ENCODE results near the gene PROCA1.
"Not testable (repeated sequence)": the region's sequence is repeated elsewhere in the genome, so short reads cannot be mapped to it uniquely, and the experiment has no call there.

The PROCA1 gene

DNA sequence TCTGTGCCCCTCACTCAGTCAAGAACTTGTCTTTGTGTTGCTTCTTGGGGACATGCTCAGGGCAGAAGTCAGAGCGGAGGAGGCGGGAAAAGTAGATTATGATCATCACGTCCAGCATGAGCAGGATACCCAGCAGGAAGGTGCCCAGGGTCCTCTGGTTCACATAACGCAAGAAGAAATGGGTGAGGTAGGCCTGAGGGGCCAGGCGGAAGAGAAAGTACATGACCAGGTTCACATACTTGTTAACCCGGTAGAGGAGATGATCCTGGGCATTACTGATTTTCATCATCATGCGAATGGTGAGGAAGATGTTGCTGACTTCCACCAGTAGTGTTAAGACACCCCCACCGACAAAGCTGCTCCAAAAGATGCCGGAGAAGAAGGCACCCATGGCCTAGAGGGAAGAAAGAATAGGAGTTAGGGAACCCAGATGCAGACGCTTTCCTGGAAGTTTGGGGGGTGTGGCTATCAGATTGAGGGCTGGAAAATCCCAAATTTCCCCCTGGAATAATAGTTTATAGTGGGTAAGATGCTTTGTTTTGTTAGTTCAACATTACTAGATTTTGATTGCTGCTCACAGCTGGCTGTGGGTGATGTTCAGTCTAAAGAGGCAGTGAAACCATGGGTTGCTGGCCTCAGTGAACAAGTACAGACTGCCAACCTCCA, 12.9 kb upstream of the PROCA1 start:
- DNase-seq, result no peak

DNA sequence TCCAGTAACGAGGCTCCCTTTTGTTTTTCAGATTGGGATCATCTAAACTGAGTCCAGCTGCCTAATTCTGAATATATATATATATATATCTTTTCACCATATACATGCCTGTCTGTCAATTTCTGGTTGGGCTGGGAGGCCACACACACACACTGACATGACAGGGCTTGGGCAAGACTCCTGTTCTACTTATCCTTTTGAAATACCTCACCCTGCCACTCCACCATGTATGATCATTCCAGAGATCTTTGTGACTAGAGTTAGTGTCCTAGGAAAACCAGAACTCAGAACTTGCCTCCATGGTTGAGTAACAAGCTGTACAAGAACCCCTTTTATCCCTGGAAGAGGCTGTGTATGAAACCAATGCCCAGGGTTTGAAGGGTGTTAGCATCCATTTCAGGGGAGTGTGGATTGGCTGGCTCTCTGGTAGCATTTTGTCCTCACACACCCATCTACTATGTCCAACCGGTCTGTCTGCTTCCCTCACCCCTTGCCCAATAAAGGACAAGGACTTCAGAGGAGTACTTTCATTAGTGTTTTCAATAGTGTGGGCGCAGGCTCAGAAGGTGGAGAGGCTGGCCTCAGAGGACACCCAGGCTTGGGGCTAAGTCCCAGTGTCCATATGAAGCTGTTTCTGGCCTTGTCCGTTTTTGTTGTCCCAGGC, 12.3 kb upstream of the PROCA1 start:
- DNase-seq, result not testable (repeated sequence)

DNA sequence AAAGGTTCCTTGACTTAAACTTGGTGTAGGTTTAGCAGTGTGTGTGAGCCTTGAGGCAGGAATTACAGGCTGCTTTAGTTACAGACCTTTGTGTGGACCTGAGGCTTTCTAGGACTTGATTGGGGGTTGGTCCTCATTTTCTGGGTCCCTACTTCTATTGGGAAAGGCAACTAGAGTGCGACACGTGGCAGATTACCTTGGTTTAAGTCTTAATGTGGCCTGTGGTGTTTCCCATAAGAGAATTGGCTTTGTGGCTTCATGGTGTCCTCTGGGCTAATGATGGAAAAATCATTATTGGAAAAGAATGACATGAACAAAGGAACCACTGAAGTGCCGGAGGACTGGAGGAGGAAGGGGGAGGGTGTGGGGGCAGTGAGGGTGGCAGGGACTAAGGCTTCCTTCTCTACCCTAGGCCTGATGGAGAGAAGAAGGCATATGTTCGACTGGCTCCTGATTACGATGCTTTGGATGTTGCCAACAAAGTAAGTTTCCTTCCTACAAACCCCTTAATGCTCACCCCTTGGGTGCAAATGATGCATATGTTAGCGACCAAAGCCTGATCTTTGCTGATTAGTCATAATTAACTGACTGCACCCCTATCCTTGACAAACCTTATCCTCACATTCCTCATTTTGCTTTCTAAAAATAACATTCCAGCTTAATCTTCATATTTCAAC, 11.6 kb upstream of the PROCA1 start:
- DNase-seq, result no peak

DNA sequence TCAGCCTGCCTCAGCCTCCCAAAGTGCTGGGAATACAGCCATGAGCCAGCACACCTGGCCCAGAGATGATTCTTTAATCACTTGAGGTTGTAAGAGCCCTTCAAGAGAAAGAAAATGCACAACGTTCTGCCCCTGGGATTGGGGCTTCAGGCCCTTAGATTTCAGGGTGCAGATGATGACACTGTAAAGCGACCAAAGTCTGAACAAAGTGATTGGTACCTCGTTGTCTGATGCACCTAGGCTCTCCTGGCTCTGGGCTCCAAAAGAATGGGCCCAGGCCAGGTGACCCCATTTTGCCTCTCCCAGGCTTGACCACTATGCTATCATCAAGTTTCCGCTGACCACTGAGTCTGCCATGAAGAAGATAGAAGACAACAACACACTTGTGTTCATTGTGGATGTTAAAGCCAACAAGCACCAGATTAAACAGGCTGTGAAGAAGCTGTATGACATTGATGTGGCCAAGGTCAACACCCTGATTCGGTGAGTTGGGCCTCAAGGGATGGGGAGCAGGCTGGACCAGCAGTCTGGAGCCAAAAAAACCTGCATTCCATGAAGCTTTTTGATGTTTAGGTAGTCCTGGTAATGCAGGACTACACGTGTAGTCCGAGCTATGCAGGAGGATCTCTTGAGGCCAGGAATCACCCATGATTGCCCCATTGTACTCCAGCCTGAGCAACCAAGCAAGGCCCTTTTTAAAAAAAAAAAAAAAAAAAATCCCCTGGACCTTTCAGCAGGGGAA, 10.9 kb upstream of the PROCA1 start:
- no peak for DNase-seq

DNA sequence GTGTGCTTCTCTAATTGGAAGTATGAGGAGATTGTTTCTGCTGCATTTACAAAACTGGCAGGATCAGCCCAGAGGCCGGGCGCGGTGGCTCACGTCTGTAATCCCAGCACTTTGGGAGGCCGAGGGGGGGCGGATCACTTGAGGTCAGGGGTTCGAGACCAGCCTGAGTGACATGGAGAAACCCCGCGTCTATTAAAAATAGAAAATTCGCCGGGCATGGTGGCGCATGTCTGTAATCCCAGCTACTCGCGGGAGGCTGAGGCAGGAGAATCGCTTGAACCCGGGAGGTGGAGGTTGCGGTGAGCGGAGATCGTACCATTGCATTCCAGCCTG, 9.3 kb upstream of the PROCA1 start:
- not testable (repeated sequence) for DNase-seq

DNA sequence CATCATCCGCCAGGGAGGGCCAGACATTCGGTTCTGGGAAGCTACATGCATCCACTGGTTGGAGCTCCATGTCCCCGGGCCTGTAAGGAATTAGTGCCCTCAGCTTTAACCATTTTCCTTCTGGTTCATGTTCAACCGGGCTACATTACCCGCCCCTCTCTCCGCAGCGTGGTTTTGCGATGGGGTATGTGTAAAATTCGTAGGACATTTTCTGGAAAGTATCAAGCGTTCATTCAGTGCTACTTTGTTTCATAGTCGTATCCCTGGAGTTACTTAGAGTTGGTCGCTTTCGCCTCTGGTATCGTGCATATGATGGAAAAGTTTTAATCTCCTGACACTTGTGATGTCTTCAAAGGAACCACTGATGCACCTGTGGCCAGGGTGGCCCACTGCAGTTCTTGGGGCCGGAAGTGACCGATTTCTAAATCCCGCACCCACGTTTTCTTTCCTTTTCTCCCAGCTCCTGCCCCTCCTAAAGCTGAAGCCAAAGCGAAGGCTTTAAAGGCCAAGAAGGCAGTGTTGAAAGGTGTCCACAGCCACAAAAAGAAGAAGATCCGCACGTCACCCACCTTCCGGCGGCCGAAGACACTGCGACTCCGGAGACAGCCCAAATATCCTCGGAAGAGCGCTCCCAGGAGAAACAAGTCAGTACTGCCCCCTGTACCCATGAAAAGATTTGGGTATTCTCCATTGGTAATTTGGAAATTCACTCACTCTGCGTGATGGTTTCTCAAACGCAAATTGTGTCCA, 8.7 kb upstream of the PROCA1 start:
- no peak for DNase-seq

DNA sequence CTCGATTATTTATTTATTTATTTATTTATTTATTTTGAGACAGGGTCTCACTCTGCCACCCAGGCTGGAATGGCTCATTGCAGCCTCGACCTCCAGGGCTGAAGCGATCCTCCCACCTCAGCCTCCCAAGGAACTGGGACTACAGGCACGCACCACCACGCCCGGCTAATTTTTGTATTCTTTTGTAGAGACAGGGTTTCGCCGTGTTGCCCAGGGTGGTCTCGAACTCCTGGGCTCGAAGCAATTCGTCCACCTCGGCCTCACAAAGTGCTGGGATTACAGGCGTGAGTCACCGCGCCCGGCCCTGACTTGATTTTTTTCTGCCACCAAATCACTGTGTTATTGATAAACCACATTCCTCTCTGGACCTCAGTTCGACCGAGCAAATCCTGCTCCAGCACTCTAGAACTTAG, 7.3 kb upstream of the PROCA1 start:
- no peak for DNase-seq

DNA sequence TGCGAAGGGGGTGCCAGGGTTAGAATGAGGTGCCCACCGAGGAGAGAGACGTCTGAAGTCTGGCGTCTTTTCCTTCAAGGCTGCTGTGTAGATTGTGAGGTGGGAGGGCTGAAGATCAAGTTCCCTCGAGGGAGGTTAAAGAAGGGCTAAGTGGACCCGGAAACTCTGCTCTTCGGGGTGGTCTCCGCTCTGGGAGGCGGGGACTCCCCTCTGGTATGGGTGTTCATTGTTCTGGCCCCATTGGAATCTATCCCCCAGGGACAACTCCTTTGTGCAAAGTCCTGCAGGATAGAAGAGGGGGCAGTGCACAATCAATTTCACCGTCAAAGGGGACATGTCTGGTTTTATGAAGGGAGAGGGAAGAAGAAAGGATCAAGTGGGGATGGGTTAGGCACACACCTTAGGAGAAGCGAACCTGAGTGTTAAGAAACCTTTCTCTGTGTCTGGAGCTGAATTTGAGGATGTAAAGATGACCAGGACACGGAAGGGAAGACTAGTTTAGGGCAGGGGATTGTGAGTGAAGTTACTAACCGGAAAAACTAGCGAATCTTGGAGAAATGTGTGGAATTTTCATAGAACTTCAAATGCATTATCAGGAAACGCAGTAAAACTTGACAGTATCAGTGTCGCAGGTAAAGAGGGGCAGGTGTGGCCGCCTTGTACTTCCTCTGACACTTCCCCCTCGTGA, 6.8 kb upstream of the PROCA1 start:
- DNase-seq, result no peak

DNA sequence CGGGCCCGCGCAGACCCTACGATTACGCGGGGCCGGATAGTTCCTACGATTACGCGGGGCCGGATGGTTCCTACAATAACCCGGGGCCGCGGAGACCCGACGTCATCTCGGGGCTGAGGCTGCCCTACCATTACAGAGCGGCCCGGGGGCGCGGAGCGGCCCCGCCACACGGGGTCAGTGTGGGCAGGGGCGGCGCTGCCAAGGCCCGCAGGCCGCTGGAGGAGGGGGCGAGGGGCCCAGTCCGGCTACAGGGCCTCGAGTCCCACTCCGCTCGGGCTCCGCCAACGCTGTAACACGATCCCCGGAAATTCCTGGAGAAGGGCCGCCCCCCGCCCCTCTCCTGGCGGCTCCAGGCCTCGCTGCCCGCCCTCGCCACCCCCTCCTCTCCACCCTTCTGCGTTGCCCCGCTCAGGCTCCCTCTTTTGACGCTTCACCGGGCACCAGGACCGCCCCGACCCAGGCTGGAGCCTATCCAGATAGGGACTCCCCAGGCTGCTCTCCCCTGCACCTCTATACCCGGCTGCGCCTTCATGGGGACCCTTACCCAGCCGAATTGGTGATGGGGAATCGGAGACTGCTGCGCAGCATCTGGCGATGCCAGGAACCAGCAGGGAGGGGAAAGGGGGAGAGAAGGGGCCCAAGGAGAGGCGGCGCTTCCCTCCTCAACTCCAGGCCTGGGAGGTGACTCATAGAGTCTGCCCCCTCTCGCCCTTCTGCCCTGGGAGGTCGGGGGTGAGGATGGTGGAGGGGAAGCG, 6.1 kb upstream of the PROCA1 start, which contains the start of gene RAB34:
TSS of gene RAB34 (minus strand) at position 291 of the 755 bp plus-strand sequence. CDS start 602 bp downstream, outside the sequence.
- no peak for DNase-seq

DNA sequence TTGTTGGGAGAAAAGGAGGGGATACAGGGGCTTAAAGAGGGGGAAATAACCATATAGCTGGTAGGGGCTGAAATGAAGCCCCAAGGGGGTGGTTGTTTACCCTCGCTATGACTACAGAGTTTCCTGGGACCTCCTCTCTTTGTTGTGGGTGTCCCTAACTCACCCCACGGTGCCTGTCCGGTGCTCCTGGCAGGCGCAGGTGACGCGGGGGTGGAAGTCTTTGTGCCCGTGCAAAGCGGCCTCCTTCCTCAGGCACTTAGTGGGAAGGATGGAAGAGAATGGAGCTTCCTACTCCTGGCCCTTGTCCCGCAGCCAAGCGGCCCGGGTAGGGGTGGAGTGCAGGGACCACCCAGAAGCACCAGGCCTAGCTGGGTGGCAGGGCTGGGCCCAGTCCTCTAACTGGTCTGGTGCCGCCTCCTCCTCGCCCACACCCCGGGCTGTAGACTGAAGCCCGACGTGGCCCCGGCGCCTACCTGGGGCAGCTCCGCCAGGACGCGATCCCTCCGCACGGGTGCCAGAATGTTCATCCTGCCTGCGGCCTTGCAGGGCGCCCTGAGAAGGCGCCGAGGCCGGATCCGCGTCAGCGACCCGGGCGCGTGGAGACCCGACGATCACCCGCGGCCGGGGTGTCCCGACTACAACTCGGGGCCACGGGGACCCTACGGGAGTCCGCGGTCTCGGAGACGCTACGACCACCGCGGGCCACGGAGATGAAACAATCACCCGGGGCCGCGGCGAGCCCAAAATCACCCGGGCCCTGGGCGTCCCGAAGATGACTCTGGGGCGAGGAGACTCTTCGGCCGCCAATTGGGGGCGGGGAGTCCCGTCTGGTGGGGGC, 5.3 kb upstream of the PROCA1 start:
- DNase-seq, result no peak

DNA sequence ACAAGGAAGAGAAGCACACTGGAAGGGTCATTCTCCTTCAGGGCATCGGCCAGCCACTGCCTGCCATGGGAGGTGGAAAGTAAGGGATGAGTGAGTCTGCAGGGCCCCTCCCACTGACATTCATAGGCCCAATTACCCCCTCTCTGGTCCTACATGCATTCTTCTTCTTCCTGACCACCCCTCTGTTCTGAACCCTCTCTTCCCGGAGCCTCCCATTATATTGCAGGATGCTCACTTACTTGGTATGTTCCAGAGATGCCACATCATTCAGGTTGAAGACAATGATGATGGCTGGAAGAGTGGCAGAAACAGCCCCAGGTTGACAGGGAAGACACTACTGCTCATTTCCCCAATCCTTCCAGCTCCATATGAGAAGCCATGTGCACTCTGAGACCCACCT, 3.5 kb upstream of the PROCA1 start:
- DNase-seq, result no peak

DNA sequence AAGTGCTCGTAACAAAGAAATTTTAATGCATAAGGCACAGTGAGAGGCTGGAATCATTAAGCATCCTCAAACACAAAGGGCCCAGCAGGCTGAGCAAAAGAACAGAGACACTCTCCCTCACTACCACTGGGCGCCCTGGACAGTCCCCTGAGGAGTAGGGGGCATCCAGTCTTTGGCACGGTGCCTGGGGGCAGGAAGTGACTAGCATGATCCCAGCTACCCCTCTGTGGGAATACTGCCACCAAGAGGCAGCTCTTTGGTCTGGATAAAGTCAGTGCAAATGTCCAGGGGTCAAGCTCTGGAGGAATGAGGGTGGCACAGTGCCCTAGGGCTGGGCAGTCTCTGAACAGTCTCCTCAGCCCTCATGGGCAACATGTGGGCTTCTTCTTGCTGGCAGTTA, 2.6 kb upstream of the PROCA1 start:
- no peak for DNase-seq

DNA sequence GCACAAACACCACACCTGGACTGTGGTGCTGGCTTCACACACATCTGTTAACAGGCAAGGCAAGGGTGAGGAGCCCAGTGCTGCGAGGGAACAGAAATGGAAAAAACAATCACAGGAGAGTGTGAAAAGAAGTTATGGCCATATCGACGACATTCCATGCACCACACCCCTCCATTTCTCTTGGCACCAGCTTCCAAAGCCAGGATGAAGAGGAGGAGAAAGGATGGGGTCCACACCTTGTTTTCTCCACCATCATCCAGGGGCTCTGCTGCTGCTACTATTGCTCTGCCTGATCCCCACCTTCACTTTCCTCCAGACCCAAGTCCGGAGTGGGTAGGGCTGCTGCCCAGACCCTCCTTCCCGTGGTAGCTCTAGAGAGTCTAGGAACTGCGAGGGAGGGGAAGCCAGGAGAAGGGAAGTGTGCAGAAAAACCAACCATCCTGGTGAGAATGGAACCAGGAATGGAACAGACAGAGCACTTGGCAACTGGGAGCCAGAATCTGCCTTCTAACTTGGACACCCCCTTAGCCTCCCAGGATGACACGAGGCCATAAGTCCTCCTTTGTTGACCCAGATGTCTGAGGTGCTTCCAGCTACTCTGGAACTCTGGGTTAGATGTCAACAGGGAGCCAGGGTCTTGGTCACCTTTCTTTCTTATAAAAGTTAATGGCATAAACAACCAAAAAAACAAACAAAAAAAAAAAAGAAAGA, 1.2 kb upstream of the PROCA1 start:
- DNase-seq, result no peak

DNA sequence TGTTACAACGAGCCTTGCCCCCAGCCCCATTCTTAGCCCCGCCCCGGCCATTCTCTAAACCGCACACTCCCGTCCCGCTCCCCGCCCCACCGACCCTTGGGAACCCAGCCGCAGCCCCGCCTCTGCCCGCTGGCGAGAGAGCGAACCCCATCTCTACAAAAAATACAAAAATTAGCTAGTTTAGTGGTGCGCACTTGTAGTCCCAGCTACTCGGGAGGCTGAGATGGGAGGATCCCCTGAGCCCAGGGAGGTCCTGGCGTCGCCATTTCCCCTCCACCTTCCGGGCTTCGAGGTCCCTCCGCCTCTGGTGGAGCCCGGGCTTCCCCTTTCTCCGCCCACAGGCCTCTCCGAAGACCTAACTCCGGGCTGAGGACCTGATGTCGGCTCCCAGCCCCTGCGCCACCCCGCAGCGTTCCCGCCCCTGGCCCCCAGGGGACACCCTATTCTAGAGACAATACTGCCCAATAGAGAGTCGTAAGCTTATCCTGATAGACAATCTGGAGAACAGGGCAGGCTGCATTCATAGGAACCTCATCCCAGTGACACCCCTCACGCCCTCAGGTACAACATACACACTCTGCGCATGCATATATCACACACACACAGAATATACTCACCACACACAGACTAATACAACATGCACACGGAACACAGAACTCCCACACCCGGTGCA, 480 bp upstream of the PROCA1 start:
- no peak for DNase-seq

DNA sequence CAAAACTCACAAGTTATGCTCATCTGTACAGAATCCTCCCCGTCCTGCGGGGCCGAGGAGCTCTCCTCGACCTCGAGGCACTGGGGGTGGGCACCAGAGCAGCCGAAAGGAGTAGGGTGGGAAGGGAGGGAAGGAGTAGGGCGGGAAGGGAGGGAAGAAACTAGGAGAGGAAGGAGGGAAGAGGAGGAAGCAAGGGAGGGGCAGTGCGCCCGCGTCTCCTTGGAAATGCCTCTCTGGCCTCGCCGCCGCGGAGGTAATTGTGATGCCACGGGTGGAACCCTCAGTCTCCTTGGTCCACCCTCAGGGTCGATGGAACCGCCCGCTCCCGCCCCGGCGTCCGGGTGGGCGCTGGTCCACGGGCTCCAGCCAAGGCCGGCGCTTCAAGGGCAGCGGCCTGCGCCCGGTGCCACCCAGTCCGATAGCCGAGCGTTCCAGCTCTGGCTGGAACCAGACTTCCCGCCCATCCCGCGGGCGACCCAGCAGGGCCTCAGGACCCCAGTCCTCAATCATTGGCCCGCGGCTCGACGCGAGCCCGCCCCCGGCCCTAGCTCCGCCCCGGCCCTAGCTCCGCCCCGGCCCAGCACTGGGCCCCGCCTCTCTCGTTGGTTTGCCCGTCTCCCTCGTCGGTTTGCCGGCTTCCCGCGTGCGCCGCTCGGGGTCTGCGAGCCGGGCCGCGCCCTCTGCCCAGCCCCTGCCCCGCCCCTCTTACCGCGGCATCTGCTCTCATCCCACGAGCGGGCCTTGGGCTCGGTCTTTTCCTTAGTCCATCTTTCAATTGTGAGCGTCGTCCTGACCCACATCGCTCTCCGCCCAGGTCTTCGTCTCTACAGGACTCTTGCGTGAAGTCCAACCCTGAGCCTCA, 596 bp downstream of the PROCA1 start:
- peak; percentile 99 for DNase-seq

DNA sequence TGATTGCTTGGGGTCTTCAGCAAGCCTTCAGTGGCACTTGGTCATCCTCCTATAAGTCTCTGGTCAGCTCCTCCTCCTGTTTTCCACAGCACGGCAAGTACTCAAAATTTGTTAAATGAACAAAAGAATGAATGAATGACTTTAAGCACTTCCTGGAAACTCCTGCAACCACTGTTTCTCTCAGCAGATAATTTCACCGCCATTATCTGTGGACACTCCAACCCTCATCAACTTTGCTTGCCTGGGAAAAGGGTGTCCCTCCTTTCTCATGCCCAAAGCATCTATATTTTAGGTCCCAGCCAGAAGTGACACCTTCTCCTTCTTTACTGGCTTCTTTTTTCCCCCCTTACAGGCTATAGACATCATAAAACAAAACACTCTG, 4.4 kb downstream of the PROCA1 start:
- no peak for DNase-seq

DNA sequence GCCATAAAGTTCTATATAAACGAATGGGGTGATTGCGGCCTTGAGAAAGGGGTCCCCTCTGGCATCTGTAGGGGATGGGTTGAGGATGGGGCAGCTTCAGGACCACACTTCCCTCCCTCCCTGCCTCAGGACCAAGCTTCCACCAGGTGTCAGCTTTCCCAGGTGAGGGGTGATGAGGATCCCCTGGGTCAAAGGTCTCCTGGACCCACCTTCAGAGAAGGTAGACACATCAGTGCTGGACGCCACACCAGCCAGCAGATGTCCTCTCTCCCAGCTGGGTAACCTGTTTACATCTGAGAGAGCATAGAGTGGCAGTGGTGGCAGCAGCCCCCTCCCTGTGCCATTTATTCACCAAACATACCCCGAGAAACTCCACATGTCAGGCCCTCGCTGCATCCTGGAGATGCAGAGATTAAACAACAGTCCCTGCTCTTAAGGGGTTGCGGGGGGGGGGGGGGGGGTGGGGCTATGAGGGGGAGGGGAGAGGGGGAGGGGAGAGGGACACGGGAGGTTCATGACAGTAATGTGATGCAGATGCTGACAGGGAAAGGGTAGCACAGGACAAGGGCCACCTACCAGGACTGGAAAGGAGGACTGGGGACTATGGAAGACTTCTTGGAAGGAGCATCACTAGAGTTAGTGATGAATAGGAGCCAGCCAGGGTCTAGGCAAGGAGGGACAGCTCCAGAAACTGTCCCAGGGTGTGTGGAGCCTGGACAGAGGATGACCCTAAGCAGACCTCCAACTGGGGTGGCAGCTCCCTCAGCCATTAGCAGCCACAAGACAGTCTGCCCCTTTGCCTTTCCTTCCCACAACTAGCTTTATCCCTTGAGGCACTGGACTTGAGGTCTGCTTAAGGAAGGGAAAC, 5.0 kb downstream of the PROCA1 start:
- no peak for DNase-seq
